GM21576 (cell line): ENCODE data around the gene SOHLH1.
"Not testable (repeated sequence)": the region's sequence is repeated elsewhere in the genome, so short reads cannot be mapped to it uniquely, and the experiment has no call there.

ENCODE experiments used
- ATAC-seq: cut with Tn5 transposase; IDR thresholded peaks from one replicate; pipeline ENCODE4 v1.9.1; 2021; ENCODE audit warnings: mild to moderate bottlenecking, moderate library complexity; ENCODE audit not compliant: unreplicated experiment

The SOHLH1 gene

GRCh38 chr9:135680056-135680455 is 19.2 kb downstream of the SOHLH1 start:
- no peak for ATAC-seq

- no peak for ATAC-seq
Measured at GRCh38 chr9:135678236-135679017, 20.9 kb downstream of the SOHLH1 start.

GRCh38 chr9:135677641-135678168 is 21.6 kb downstream of the SOHLH1 start:
- no peak for ATAC-seq

- no peak for ATAC-seq
Measured at GRCh38 chr9:135676891-135677290, 22.4 kb downstream of the SOHLH1 start.

- ATAC-seq = no peak
Measured at GRCh38 chr9:135674977-135675376, 24.3 kb downstream of the SOHLH1 start.

GRCh38 chr9:135673941-135674340 is 25.3 kb downstream of the SOHLH1 start:
- ATAC-seq = no peak

GRCh38 chr9:135672786-135673185 is 26.5 kb downstream of the SOHLH1 start:
- not testable (repeated sequence) for ATAC-seq

- ATAC-seq = no peak
Measured at GRCh38 chr9:135671591-135672041, 27.7 kb downstream of the SOHLH1 start.

GRCh38 chr9:135670721-135671590 is 28.3 kb downstream of the SOHLH1 start:
- no peak for ATAC-seq

GRCh38 chr9:135669616-135670285 is 29.5 kb downstream of the SOHLH1 start:
- ATAC-seq = no peak

- not testable (repeated sequence) for ATAC-seq
Measured at GRCh38 chr9:135669018-135669417, 30.3 kb downstream of the SOHLH1 start.

GRCh38 chr9:135667463-135668001 is 31.7 kb downstream of the SOHLH1 start:
- ATAC-seq = no peak

- ATAC-seq = no peak
Measured at GRCh38 chr9:135666534-135667462, 32.5 kb downstream of the SOHLH1 start.

- no peak for ATAC-seq
Measured at GRCh38 chr9:135665795-135666189, 33.5 kb downstream of the SOHLH1 start.

GRCh38 chr9:135664801-135665794 is 34.2 kb downstream of the SOHLH1 start:
- ATAC-seq = no peak

GRCh38 chr9:135664266-135664665 is 35.0 kb downstream of the SOHLH1 start:
- no peak for ATAC-seq

GRCh38 chr9:135663857-135664256 is 35.4 kb downstream of the SOHLH1 start:
- no peak for ATAC-seq

- no peak for ATAC-seq
Measured at GRCh38 chr9:135663451-135663770, 35.9 kb downstream of the SOHLH1 start.
